Endothelial cell of hepatic sinusoid (primary cell): ENCODE measurements around the gene EMSY.

ENCODE experiments used
- in situ Hi-C: cut with HindIII; loops from 2 replicates; pipeline ENCODE4 v1.10.0; 2017; ENCODE audit warnings: low sequenced_read_pairs

The EMSY gene

DNA sequence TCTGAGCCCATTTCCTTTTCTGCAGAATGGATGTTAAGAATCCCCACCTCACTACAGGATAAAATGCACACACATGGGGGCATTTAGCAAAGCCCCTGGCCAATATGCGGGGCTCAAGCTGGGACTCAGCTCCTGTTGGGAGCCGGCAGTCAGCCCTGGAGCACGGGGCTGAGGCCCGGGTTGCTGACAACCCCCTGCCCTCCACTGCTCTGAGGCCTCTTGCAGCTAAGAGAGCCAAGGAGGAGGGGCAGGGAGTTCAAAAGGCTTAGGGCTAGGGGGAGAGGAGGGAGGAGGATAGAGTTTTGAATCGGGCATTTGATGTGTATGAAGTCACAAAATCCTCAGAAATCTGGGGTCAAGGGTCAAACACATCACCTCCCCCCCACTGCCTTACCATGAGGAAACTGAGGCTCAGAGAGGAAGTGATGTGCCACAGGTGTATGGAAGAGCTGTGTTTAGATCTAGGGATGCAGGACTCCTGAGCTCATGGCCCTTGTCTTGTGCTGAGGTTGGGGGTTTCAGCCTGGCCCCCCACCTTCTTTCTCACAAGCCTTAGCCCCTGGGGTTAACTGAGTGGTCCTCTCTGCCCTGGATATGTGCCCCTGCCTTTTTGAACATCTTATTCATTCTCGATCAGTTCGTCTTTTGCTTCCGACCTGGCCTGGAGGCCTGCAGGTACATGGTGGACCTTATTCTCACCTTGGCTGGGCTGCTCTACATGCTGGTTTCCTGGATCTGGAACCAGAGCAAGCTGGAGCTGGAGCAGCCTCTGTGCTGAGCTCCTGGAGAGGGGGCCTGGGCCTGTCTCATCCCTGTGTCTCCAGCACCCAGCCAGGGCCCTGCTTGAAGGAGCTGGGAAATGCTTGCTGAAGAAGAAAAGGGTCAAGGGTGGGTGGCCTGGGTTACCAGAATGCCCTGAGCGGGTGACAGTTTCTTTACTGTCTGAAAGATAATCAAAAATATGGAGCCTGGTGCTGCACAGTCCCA lies 145.4 kb downstream of the EMSY start:
- in situ Hi-C loops: loop anchor here (5.0 kb wide), 1 partner anchor 37 kb away; no protein-coding TSS in a partner anchor

DNA sequence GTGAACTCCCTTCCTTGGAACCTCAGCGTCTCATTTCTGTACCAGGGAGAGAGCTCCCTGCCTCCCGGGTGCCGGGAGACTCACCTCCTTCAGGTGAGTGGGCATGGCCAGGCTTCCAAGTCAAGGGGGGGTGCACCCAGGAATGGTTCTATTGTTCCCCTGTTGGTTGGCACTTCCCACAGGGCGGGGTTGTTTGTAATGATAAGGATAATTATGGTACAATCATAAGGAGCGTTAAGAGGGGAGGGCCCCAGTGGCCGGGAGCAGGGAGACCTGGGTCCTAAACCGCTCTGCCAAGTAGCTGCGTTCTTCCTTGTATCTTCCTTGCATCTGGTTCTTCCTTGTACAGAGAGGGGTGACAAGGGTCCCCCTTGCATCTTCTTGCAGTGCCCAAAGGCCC lies 146.6 kb downstream of the EMSY start:
- in situ Hi-C loops: loop anchor here (5.0 kb wide), 1 partner anchor 36 kb away; no protein-coding TSS in a partner anchor

DNA sequence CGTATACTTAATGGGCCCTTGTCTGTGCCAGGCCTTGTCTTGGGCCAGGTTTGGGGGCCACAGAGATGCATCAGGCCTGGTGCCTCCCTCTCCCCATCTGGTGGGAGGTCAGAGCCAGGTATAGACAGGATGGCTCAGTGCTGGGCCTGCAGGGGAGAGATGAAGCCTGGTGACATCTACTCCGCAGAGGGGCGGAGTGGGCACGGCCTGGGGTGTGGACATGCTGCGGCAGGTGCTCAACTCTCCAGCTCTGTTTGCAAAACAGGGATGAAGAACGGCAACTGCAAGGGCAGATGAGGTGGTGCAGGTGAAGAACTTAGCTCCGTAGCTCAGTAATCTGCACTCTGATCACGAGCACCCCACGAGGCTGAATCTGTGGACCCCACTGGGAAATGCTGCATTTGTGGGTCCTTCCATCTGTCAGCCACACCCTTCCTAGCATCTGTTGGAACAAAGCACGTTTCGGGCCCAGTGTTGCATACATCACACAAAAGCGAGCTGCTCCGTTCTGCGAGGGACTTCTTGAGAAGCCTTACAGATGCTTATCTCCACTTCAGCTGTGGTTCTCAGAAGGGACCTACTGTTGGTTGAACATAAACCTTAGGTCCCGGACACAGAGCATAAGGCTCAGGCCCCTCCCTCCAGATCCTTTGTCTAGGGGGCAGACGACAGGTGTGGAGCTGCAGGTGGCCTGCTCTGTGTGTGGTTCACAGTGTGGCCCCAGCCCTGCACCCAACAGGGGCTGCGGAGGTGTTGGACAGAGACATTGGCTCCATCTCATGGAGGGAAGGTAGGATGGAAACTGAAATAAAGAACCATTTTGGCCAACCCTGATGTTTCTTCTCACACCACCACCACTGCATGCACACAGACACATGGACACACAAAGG lies 147.5 kb downstream of the EMSY start:
- in situ Hi-C loops: loop anchor here (5.0 kb wide), 1 partner anchor 35 kb away; no protein-coding TSS in a partner anchor

DNA sequence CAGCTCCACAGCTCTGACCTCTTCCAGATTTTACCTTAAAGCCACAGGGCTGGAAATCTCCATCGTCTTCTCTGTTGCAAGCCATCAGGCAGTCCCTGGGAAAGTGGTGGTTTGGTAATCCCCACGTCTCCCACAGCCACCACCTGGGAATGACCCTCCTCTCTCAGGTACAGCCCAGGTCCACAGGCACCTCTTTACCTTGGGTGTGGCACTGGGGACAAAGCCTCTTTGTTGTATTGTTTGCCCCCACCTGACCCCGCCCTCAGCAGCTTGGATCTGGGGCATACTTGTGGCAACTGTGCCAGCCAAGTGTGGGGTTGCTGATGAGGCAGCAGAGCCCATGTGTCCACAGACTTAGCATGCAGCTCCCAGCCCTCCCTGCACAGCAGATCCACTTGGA lies 148.1 kb downstream of the EMSY start:
- in situ Hi-C loops: loop anchor here (5.0 kb wide), 1 partner anchor 34 kb away; no protein-coding TSS in a partner anchor

DNA sequence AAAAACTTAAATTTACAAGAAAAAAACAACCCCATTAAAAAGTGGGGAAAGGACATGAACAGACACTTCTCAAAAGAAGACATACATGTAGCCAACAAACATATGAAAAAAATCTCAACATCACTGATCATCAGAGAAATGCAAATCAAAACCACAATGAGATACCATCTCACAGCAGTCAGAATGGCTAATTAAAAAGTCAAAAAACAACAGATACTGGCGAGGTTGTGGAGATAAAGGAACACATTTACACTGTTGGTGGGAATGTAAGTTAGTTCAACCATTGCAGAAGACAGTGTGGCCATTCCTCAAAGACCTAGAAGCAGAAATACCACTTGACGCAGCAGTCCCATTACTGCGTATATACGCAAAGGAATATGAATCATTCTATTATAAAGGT lies 150.3 kb downstream of the EMSY start:
- in situ Hi-C loops: loop anchor here (5.0 kb wide), 3 partner anchors 33 to 82 kb away; no protein-coding TSS in a partner anchor

DNA sequence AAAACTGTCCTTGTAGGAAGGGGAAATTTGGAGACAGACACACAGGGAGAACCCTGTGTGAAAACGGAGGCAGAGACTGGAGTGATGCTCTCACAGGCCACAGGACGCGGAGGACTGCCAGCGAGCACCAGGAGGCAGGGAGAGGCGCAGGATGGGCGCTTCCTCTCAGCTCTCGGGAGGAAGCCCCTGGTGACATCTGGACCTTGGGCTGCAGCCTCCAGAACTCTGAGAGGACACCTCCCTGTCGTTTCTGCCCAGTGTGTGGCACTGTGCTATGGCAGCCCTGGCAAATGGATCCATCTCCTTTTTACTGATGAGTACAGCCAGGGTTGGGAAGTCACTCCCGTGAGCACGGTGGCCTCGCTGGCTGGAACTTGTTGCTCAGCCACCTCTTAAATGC lies 151.8 kb downstream of the EMSY start:
- in situ Hi-C loops: loop anchor here (5.0 kb wide), 3 partner anchors 34 to 81 kb away; no protein-coding TSS in a partner anchor

DNA sequence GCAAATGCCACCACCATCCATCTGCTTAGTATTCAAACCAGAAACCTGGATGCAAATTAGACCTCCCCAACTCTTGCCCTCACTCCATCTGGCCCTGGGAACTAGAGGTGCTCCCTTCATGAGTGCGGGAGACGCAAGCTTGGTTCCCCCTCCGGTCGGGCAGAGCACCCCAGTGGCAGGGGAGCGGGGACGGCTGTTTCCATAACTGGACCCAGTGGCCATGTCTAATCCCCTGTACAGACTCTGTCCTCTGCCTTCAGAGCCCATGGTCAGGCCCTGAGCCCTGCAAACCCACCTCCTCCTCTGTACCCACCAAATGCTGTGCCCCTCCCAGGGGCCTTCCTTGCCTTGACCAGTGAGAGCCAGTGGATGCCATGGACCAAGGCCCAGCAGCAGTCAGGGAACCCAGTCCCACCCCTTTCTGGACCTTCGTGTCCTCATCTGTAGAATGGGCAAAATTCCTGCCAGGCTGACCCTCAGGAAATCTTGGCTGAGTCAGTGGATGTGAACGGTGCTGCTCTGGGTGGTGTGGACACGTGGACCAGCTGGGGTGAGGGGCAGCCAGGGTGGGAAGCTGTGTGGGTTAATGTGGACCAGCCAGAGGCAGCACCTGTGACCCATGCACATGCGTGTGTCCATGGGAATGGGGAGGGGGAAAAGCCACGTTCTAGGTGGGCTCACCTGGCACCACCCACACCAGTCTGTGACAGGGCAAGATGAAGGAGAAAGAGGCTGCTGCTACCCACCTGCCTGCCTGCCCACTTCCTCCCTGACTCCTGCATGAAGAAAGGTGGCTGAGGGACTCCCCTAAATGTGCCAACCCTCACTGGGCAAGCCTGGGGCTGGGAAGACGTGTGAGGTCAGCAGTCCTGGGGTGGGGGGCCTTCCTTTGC lies 153.0 kb downstream of the EMSY start:
- in situ Hi-C loops: loop anchor here (5.0 kb wide), 3 partner anchors 35 to 80 kb away; no protein-coding TSS in a partner anchor

DNA sequence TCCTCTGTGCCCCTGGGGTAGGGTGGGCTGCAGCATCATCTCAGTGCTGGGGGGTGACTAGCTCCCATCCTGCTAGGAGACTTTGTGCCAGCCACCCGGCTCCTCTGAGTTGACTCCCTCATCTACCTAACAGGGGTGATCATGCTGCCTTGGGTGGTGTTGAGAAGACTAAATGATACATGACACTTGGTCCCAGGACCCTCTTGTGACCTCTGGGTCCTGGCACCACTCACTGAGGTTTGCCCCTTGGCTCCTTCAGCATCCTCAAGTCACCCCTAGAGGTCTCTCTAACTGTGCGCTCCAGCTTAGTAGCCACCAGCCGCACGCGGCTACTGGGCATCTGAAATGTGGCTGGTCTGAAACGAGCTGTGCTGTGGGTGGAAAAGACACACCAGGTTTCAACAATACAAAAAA lies 153.6 kb downstream of the EMSY start:
- in situ Hi-C loops: loop anchor here (5.0 kb wide), 3 partner anchors 36 to 79 kb away; no protein-coding TSS in a partner anchor

DNA sequence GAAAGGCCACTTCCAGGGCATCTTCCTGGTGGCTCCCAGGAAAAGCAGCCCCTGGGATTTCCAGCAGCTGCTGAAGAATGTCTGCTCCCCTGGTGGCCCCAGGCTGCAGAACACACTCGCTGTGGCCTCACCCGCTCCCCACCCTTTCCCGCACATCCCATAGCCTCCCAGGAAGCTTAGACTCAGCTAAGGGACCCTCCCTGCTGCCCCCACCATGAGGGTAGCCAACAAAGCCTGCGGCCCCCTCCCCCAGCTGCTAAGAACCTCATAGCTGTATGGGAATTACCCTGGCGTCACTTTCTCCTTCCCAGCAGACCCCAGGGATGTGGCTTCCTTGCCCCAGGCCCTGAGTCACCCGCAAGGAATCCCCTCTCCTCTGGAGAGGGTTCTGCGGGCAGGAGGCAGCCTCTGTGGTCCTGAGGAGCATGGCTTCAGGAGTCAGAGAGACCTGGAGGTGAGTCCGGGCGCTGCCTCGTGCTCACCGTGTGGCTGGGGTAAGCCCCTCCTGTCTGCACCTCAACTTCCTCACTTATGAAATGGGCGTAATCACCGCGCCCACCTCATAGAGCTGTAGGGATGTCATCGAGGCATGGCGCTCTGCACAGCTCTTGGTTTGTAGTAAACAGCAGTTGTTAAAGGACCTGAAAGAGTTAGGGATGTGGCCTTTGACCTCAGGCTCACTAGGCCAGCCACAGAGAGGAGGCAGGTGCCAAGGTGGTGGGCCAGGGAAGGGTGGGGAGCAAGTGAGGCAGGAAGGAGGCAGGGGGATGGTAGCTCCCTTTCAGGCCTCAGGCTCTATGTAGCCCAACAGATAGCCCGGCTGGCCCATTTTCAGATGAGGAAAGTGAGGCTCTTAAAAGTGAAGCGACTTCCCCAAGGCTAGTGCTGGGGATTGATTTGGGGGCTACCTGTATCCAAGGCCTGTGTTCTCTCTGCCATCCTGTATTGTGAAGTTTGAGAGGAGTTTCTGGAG lies 154.5 kb downstream of the EMSY start:
- in situ Hi-C loops: loop anchor here (5.0 kb wide), 3 partner anchors 37 to 78 kb away; no protein-coding TSS in a partner anchor

DNA sequence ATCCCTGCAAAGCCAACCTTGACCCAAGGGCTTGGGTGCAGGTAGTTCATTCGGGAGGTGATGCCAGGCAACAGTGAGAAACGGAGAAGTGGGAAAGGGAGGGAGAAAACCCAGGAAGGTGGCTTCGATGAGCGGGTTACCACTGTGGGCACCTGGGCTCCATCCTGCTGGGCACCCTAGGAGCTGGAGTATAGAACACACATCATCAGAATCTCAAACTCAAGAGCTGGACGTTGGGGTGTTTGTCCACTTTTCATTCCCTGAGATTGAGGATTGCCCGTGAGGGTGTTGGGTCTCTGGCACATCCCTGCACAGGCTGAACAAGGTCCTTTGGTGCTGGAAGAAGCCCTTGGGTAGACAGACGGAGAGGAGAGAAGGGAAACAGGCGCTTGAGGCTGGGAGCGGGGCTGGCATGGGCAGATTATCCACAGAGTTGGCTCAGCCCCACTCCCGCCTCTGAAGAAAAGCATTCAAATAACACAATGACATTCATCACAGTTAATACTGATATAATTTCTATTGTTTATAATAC lies 155.4 kb downstream of the EMSY start:
- in situ Hi-C loops: no loop called here

DNA sequence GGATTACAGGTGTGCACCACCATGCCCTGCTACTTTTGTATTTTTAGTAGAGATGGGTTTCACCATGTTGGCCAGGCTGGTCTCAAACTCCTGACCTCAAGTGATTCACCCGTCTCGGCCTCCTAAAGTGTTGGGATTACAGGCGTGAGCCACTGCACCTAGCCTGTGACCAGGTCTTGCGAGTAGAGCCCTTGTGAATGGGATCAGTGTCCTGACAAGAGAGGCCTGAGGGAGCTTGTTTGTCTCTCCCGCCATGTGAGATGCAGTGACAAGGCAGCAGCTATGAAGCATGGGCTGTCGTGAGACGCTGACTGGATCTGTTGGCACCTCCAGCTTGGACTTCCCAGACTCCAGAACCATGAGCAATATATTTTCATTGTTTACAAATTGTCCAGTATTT lies 156.5 kb downstream of the EMSY start:
- in situ Hi-C loops: no loop called here

DNA sequence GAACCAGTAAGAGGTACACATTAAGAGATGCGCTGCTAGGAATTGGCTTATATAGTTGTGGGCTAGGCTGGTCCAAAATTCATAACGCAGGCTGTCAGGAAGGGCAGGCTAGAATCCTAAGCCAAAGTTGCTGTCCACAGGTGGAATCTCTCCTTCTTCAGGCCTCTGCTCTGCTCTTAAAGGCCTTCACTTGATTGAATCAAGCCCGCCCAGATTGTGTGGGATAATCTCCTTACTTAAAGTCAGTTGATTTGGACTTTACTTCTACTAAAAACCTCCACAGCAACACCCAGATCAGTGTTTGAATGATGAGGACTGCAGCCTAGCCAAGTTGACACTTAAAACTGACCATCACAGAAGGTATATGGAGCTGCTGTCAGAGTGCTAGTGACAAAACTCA lies 156.9 kb downstream of the EMSY start:
- in situ Hi-C loops: no loop called here

DNA sequence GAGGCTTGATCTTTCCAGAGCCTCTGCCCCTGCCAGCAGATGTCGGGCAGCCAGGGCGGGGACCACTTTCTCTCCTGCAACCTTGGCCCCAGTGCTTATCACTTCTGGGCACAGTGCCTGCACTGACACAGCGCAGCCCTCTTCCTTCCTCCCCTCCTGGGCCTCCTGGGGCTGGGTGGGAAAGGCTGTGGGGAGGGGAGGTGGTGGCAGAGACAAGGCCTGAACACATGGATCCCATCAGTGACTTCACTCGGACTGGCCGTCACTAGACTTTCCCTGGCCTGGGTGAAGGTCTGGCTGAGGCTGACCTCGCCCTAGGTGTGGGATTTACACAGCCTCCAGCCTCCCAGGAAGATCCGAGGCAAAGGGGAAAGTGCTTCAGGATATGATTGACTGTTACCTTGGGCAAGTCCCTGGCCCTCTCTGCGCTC lies 157.6 kb downstream of the EMSY start:
- in situ Hi-C loops: no loop called here
